Measurements from ENCODE around the gene GRIN2C. TPM values are rescaled to one million over a fixed set of nuclear protein-coding genes. Genes with fewer than 3 reads are reported as not detected.

GRIN2C gene
- total and polyA plus RNA-seq, 2 donors (not counting 1 experiment from before 2014, with no cell fraction given), result 0.03 TPM; not detected in 1

- Histone ChIP-seq H4K20me1 (ENCODE audit: control insufficient read depth, insufficient read depth, low read length, poor library complexity, severe bottlenecking) (no peaks in the 10 kb centered on the region), H3K79me2 (ENCODE audit: control insufficient read depth, insufficient read depth, low read length) (no peaks in the 10 kb centered on the region), H3K27me3 (replicated peaks in 1 of 4; ENCODE audit: control extremely low read depth in 1 of 4, control insufficient read depth in 3 of 4, insufficient read depth in 4 of 4, low read length in 3 of 4) (peaks cover 0 to 10% (median 0%) of the 10 kb centered on the region in 4 experiments), H3K9ac (ENCODE audit: low read length) (no peak overlapping the region), H3K36me3 (replicated peaks in 1 of 2; ENCODE audit: control extremely low read depth in 1 of 2, control insufficient read depth in 1 of 2, extremely low read depth in 1 of 2, insufficient read depth in 2 of 2, low read length in 1 of 2) (no peaks in the 10 kb centered on the region), H3K27ac (ENCODE audit: low read length in 2 of 2) (no peak overlapping the region), H2AFZ (ENCODE audit: insufficient read depth, low read depth, low read length, poor library complexity, severe bottlenecking) (no peak overlapping the region), H3K9me3 (ENCODE audit: control extremely low read depth in 1 of 3, control insufficient read depth in 2 of 3, insufficient read depth in 1 of 3, low read length in 2 of 3) (no peaks in the 10 kb centered on the region), H3K4me1 (ENCODE audit: control insufficient read depth in 2 of 2, insufficient read depth in 2 of 2, low read length in 2 of 2) (no peaks in the 10 kb centered on the region), H3K4me2 (replicated peaks; ENCODE audit: low read depth, low read length, poor library complexity, severe bottlenecking) (no peak overlapping the region), H3K4me3 (ENCODE audit: control extremely low read depth in 1 of 5, extremely low read depth in 1 of 5, insufficient read depth in 1 of 5, low read depth in 2 of 5, low read length in 4 of 5) (no peak overlapping the region)
- WGBS (ENCODE audit: insufficient coverage), result 87% methylated on average over 20 of the region's 20 CpGs
- intact Hi-C loops (cut with micrococcal nuclease), result no loop called here
- no peaks in the 10 kb centered on the region for H3K9me3 Mint-ChIP-seq (ENCODE audit: insufficient read depth)
- H3K27me3 Mint-ChIP-seq, result peaks cover 16% of the 10 kb centered on the region
- DNase-seq (no peak), ATAC-seq (ENCODE audit: low read depth) (no peak)
- TF ChIP-seq CTCF (IDR thresholded peaks at IDR 0.05), result no peak
- no peak for TF ChIP-seq EZH2 (IDR thresholded peaks at IDR 0.05; ENCODE audit: borderline replicate concordance, insufficient read depth, low read depth, low read length, poor library complexity, severe bottlenecking)
- no peak overlapping the region for H3K27ac Mint-ChIP-seq
- H3K4me1 Mint-ChIP-seq, result no peaks in the 10 kb centered on the region
- ChIA-PET POLR2A (no interaction called here), CTCF (no interaction called here)
- no peak overlapping the region for H3K4me3 Mint-ChIP-seq
Measured at GRCh38 chr17:74882517-74883240, 23.0 kb upstream of the GRIN2C start.

- H3K9me3 Mint-ChIP-seq (ENCODE audit: insufficient read depth), result no peaks in the 10 kb centered on the region
- CTCF ChIA-PET, result interaction anchor here (1.2 to 1.4 kb wide), 2 partner anchors 16 to 110 kb away, joined by 3 to 4 read pairs; no protein-coding TSS in a partner anchor
- H3K4me3 Mint-ChIP-seq, result no peak overlapping the region
- H3K27ac Mint-ChIP-seq, result no peak overlapping the region
- no peak for TF ChIP-seq CTCF (IDR thresholded peaks at IDR 0.05)
- TF ChIP-seq EZH2 (IDR thresholded peaks at IDR 0.05; ENCODE audit: borderline replicate concordance, insufficient read depth, low read depth, low read length, poor library complexity, severe bottlenecking), result no peak
- Histone ChIP-seq H3K4me1 (ENCODE audit: control insufficient read depth in 2 of 2, insufficient read depth in 2 of 2, low read length in 2 of 2) (no peaks in the 10 kb centered on the region), H3K9me3 (ENCODE audit: control extremely low read depth in 1 of 3, control insufficient read depth in 2 of 3, insufficient read depth in 1 of 3, low read length in 2 of 3) (no peaks in the 10 kb centered on the region), H4K20me1 (ENCODE audit: control insufficient read depth, insufficient read depth, low read length, poor library complexity, severe bottlenecking) (no peaks in the 10 kb centered on the region), H3K36me3 (replicated peaks in 1 of 2; ENCODE audit: control extremely low read depth in 1 of 2, control insufficient read depth in 1 of 2, extremely low read depth in 1 of 2, insufficient read depth in 2 of 2, low read length in 1 of 2) (no peaks in the 10 kb centered on the region), H3K27me3 (replicated peaks in 1 of 4; ENCODE audit: control extremely low read depth in 1 of 4, control insufficient read depth in 3 of 4, insufficient read depth in 4 of 4, low read length in 3 of 4) (peaks cover 0 to 10% (median 0%) of the 10 kb centered on the region in 4 experiments), H3K4me3 (ENCODE audit: control extremely low read depth in 1 of 5, extremely low read depth in 1 of 5, insufficient read depth in 1 of 5, low read depth in 2 of 5, low read length in 4 of 5) (no peak overlapping the region), H3K27ac (ENCODE audit: low read length in 2 of 2) (no peak overlapping the region), H2AFZ (ENCODE audit: insufficient read depth, low read depth, low read length, poor library complexity, severe bottlenecking) (no peak overlapping the region), H3K4me2 (replicated peaks; ENCODE audit: low read depth, low read length, poor library complexity, severe bottlenecking) (no peak overlapping the region), H3K9ac (ENCODE audit: low read length) (no peak overlapping the region), H3K79me2 (ENCODE audit: control insufficient read depth, insufficient read depth, low read length) (no peaks in the 10 kb centered on the region)
- ATAC-seq (ENCODE audit: low read depth), result no peak
- H3K27me3 Mint-ChIP-seq, result peaks cover 11% of the 10 kb centered on the region
- 89% methylated on average over 9 of the region's 11 CpGs for WGBS (ENCODE audit: insufficient coverage)
- POLR2A ChIA-PET, result no interaction called here
- H3K4me1 Mint-ChIP-seq, result no peaks in the 10 kb centered on the region
- no peak for DNase-seq
- intact Hi-C loops (cut with micrococcal nuclease), result no loop called here
Measured at GRCh38 chr17:74881073-74881472, 21.4 kb upstream of the GRIN2C start.
